NCI-H1048 (cell line): Measurements from ENCODE around the gene CALML5.

Experiments used
- DNase-seq: peaks from one replicate; lab custom pipeline; 2025; lab: John Stamatoyannopoulos, UW

CALML5 gene

GRCh38 chr10:5462841-5463293, 36.5 kb downstream of the CALML5 start:
- no peak for DNase-seq

GRCh38 chr10:5461914-5462840, 37.2 kb downstream of the CALML5 start:
- DNase-seq, result no peak

DNA sequence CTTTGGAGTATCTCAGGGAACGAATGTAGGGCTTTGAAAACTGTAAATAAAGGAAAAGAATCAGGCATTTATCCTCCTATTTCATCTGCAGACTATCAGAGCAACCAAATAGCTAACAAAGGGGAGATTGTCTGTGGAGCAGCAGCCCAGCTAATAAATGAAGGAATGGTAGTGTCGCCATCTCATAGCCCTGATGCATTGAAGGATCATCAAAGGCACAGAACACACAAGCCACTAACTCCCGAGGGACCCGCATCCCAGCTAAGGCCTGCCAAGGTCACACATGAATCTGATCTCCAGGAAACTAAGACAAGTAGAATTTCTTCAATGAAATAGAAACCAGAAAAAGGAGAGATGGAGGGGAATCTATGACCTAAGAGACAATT, 38.2 kb downstream of the CALML5 start:
- DNase-seq, result no peak

- no peak for DNase-seq
Observed at GRCh38 chr10:5460468-5461202, 38.7 kb downstream of the CALML5 start.

- DNase-seq, result no peak
Observed at GRCh38 chr10:5458949-5459747, 40.2 kb downstream of the CALML5 start.

DNA sequence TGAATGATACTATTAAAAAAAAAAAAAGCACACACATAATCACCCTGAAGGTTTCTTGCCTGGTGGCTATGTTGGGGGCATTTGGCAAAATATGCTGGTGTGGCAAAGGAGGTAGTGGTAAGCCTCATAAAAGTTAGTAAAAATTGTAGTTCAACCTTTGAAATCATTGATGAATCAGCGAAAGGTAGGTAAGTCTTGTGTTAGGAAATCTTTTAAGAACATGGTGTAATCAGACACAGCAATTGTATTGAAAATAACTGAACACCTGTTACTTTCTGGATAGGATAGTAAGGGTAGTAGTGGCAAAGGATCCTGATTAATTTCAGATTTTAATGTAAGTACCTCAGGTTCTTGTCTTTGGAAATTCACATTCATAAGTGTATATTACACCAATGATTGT, 40.9 kb downstream of the CALML5 start:
- DNase-seq, result no peak

- no peak for DNase-seq
Observed at GRCh38 chr10:5457741-5458140, 41.6 kb downstream of the CALML5 start.

- DNase-seq, result no peak
Observed at GRCh38 chr10:5456563-5456962, 42.8 kb downstream of the CALML5 start.

DNA sequence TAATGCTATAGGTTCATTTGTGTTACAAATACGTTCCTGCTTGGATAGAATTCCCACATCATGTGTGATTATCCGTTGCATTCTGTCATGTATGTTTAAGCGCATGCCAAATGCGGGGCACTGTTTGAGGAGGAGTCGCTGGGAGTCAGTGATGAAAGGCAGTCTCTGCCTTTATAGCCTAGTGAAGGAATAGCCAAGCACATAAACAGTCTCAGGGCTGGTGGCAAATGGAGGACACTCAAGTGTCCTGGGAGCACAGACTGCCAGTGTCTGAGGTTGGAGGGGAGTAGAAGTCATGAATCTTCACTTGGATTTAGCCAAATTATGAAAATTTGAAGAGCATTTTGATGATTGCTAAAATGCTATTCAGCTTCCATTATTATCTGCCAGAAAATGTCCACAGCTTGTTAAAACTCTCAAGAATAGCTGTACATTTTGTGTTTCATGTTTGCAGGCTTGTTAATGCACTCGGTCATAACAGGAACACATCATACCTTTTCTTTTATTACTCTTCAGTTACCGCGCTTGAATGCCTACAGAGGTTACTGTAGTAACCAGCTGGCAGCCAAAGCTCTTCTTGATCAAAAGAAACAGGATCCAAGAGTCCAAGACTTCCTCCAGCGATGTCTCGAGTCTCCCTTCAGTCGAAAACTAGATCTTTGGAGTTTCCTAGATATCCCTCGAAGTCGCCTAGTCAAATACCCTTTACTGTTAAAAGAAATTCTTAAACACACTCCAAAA, 45.5 kb downstream of the CALML5 start:
- no peak for DNase-seq

DNA sequence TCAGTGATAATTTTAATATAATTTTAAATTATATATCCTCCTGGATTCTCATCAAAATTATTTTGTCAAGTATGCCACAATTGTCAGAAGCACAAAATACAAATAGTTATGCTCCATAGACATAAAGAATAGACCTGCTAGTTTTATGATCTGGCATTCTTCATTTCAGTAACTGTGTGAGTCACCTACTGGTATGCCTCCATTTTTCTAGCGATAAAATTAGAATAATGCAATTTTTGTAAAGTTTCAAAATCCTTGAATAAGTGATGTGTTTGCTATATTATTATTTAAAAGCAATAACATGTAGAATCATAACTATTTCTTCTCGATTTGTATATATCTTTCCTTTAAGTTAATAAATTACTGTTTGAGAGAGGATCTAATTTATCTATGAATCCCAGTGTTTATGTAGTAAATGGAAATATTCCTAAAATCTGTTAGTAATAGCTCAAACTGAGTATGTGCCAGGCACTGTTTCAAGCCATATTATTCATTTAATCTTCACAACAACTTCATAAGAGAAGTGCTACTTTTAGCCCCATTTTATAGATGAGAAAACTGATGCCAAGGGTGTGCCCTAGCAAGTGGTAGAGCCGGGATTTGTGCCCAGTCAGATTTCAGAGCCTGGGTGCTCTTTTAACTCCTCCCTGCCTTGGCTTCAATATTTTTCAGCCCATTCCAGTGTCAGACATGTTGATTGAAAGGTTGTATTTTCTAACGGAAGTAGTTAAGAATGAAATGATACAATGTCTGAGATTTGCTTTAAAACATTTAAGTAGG, 48.6 kb downstream of the CALML5 start:
- no peak for DNase-seq

- no peak for DNase-seq
Observed at GRCh38 chr10:5449823-5450222, 49.5 kb downstream of the CALML5 start.

DNA sequence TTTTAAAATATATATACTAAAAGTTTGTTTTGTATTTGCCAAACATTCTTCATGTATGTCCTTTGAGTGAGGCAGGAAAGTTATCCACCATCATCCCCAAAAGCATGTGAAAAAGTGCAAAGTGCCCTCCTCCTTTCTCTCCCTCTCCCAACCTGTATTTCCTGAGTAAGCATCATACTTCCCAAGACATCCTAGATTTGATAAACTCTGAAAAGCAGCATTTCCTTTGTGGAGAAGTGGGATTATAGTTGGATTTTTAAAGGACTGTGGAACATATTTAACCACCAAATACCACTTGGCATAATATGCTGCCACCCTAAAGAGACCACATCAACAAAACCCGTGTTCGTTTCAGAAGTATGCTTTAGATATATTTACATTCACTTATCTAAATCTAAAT, 50.1 kb downstream of the CALML5 start:
- DNase-seq, result no peak
